Natural killer cell treated with Interleukin-12 subunit alpha and Interleukin-12 subunit beta and Interleukin-15 and Interleukin-18, amount 100 ng/mL, for 72 hours (primary cell): ENCODE measurements around the gene OTOL1. TPM values are rescaled to one million over a fixed set of nuclear protein-coding genes. Genes with fewer than 3 reads are reported as not detected.

Experiments used
- ATAC-seq, 2 donors: fragments of 150-1000 bp; cut with Tn5 transposase in 1 of 2; sonication (Bioruptor Pico), chemical (Tn5 transposase) in 1 of 2; 2 replicates each; pipeline ENCODE4 v1.10.0; 2021
- DNase-seq: peaks from one replicate; pipeline ENCODE4 v3.0.0; 2022; ENCODE audit warnings: low spot score
- H3K27ac Mint-ChIP-seq, 2 donors: 1 replicate in 1 of 2; 2 replicates in 1 of 2; pipeline ENCODE4 v1.8.0; 2022; ENCODE audit warnings: mixed read lengths in 2 of 2, mild to moderate bottlenecking in 1 of 2, moderate library complexity in 1 of 2
- H3K27me3 Mint-ChIP-seq, 2 donors: 1 replicate in 1 of 2; 2 replicates in 1 of 2; pipeline ENCODE4 v1.8.0; 2022; ENCODE audit warnings: mixed read lengths in 2 of 2
- H3K36me3 Mint-ChIP-seq: one replicate; pipeline ENCODE4 v1.8.0; 2022; ENCODE audit warnings: mixed read lengths
- H3K4me1 Mint-ChIP-seq, 2 donors: 1 replicate in 1 of 2; 2 replicates in 1 of 2; pipeline ENCODE4 v1.8.0; 2022; ENCODE audit warnings: low read depth in 2 of 2, mixed read lengths in 2 of 2, mild to moderate bottlenecking in 1 of 2
- H3K4me3 Mint-ChIP-seq: one replicate; pipeline ENCODE4 v1.8.0; 2022; ENCODE audit warnings: mixed read lengths
- H3K9me3 Mint-ChIP-seq: 2 replicates; pipeline ENCODE4 v1.8.0; 2022; ENCODE audit warnings: mixed read lengths
- total RNA-seq, 2 donors: library from RNA; stranded (reverse); gene quantifications; one replicate each; pipeline ENCODE4 v1.2.3, GENCODE V29; 2022

The OTOL1 gene
- total RNA-seq, 2 donors from 2014 or later = not detected

- no peaks in the 10 kb centered on the region for H3K4me1 Mint-ChIP-seq
- DNase-seq (no peak), ATAC-seq (no peak)
- H3K27ac Mint-ChIP-seq = no peak overlapping the region
- peaks cover 0 to 4% of the 10 kb centered on the region in 2 donors for H3K27me3 Mint-ChIP-seq
- H3K9me3 Mint-ChIP-seq = peaks cover 3% of the 10 kb centered on the region
- H3K36me3 Mint-ChIP-seq = no peaks in the 10 kb centered on the region
- H3K4me3 Mint-ChIP-seq = no peak overlapping the region
Measured at GRCh38 chr3:161552984-161553560, 56.5 kb downstream of the OTOL1 start.

Other genes starting within 250 kb of the OTOL1 start
- not detected for gene SPTSSB, start 125.3 kb upstream of the OTOL1 start, total RNA-seq